Vagina (tissue), 2 donors: Measurements from ENCODE around the gene EHMT1.

Experiments
- CTCF ChIP-seq, 3 experiments: fragments of 450-650 bp in 2 of 3; fragments of 200-600 bp in 1 of 3; sonication (generic) in 1 of 3; IDR thresholded peaks; one replicate each; pipeline ENCODE4 v1.5.1; 2017 to 2019; ENCODE audit warnings: antibody characterized with exemption in 3 of 3, mild to moderate bottlenecking in 2 of 3, moderate library complexity in 2 of 3
- POLR2A ChIP-seq, 2 donors: fragments of 450-650 bp; IDR thresholded peaks; one replicate each; pipeline ENCODE4 v1.6.1; 2017; ENCODE audit warnings: antibody characterized with exemption in 2 of 2, mild to moderate bottlenecking in 2 of 2, moderate library complexity in 2 of 2
- POLR2AphosphoS5 ChIP-seq, 2 donors: sonication (generic); formaldehyde crosslinking; IDR thresholded peaks; one replicate each; pipeline ENCODE4 v1.9.0; 2017; ENCODE audit warnings: antibody characterized with exemption in 2 of 2, mild to moderate bottlenecking in 2 of 2, low read depth in 1 of 2; ENCODE audit not compliant: insufficient read depth in 1 of 2

GRCh38 chr9:137621131-137621757 lies 2.4 kb downstream of the EHMT1 start:
- TF ChIP-seq POLR2AphosphoS5 (IDR thresholded peaks at IDR 0.05; ENCODE audit: insufficient read depth in 1 of 2, low read depth in 1 of 2) (no peak), CTCF (IDR thresholded peaks at IDR 0.05) (no peak), POLR2A (IDR thresholded peaks at IDR 0.05) (no peak)
